ENCODE data around the gene CST1. TPM values are rescaled to one million over a fixed set of nuclear protein-coding genes. Genes with fewer than 3 reads are reported as not detected.
A peak's percentile ranks its signal among the peaks of the same experiment; 100 is the strongest.

CST1 gene
- total RNA-seq, 1 donor from 2014 or later: not detected

DNA sequence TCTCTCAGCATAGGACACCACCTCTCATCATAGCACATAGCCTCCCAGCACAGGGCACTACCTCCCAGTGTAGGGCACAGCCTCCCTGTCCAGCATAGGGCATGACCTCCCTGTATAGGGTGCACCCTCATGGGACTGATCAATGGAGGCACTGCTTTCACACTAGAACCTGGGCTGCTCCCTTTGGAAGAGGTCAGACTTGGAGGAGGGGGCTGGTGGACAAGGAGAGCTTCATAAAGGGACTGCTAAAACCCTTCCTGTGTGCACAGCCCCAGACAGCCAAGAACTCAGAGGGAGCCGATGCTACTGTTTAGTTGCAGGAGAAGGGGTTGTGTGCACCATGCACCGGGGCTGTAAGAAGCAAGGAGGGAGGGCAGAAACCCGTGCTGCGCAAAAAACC is 40.0 kb downstream of the CST1 start:
- Mint-ChIP-seq H3K4me1 (ENCODE audit: unreplicated experiment) (no peaks in the 10 kb centered on the region), H3K9me3 (ENCODE audit: unreplicated experiment) (no peaks in the 10 kb centered on the region), H3K4me3 (ENCODE audit: unreplicated experiment) (no peak overlapping the region), H3K27ac (ENCODE audit: unreplicated experiment) (no peak overlapping the region), H3K36me3 (ENCODE audit: unreplicated experiment) (no peaks in the 10 kb centered on the region), H3K27me3 (ENCODE audit: unreplicated experiment) (peaks cover 15% of the 10 kb centered on the region)
- TF ChIP-seq, protein P1, sequence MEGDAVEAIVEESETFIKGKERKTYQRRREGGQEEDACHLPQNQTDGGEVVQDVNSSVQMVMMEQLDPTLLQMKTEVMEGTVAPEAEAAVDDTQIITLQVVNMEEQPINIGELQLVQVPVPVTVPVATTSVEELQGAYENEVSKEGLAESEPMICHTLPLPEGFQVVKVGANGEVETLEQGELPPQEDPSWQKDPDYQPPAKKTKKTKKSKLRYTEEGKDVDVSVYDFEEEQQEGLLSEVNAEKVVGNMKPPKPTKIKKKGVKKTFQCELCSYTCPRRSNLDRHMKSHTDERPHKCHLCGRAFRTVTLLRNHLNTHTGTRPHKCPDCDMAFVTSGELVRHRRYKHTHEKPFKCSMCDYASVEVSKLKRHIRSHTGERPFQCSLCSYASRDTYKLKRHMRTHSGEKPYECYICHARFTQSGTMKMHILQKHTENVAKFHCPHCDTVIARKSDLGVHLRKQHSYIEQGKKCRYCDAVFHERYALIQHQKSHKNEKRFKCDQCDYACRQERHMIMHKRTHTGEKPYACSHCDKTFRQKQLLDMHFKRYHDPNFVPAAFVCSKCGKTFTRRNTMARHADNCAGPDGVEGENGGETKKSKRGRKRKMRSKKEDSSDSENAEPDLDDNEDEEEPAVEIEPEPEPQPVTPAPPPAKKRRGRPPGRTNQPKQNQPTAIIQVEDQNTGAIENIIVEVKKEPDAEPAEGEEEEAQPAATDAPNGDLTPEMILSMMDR (IDR thresholded peaks at IDR 0.05): no peak
- DNase-seq (ENCODE audit: extremely low spot score, unreplicated experiment): peak; percentile 66

DNA sequence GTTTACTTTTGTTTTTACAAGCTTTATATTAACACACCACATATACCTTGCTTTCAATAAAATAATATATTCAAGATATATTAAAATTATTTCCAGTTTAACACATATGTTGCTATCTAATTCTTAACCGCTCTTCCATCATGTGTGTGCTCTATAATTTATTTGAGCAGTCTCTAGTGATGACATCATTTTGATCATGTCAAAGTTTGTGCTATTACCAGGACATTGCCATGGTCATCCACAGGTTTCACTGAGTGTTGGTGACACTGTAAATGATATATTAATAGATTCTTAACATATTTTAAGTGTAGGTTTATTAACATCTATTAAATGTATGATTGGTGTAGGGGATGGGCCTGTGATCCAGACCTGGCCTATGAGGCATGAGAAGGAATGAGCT is 44.8 kb downstream of the CST1 start:
- Mint-ChIP-seq H3K9me3 (ENCODE audit: unreplicated experiment) (no peaks in the 10 kb centered on the region), H3K4me3 (ENCODE audit: unreplicated experiment) (no peak overlapping the region), H3K27ac (ENCODE audit: unreplicated experiment) (no peak overlapping the region), H3K4me1 (ENCODE audit: unreplicated experiment) (no peaks in the 10 kb centered on the region), H3K27me3 (ENCODE audit: unreplicated experiment) (peaks cover 41% of the 10 kb centered on the region), H3K36me3 (ENCODE audit: unreplicated experiment) (no peaks in the 10 kb centered on the region)
- no peak for DNase-seq (ENCODE audit: extremely low spot score, unreplicated experiment)
- TF ChIP-seq, protein P1 (IDR thresholded peaks at IDR 0.05): no peak

DNA sequence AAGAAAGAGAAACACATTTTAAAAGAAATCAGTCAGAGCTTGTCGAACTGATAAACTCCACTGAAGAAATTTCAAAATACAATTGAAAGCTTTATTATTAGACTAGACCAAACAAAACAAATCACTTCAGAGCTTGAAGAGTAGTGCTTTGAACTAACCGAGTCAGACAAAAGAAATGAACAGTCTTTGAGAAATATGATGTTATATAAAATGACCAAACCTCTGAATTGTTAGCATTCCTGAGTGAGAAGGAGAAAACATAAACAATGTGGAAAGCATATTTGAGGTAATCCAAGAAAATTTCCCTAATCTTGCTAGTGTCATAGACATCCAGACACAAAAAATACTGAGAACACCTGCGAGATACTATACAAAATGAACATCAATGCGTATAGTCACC is 48.7 kb downstream of the CST1 start:
- Mint-ChIP-seq H3K27me3 (ENCODE audit: unreplicated experiment) (peaks cover 52% of the 10 kb centered on the region), H3K9me3 (ENCODE audit: unreplicated experiment) (no peaks in the 10 kb centered on the region), H3K4me3 (ENCODE audit: unreplicated experiment) (no peak overlapping the region), H3K36me3 (ENCODE audit: unreplicated experiment) (no peaks in the 10 kb centered on the region), H3K27ac (ENCODE audit: unreplicated experiment) (no peak overlapping the region), H3K4me1 (ENCODE audit: unreplicated experiment) (no peaks in the 10 kb centered on the region)
- DNase-seq (ENCODE audit: extremely low spot score, unreplicated experiment): no peak
- TF ChIP-seq, protein P1 (IDR thresholded peaks at IDR 0.05): no peak

DNA sequence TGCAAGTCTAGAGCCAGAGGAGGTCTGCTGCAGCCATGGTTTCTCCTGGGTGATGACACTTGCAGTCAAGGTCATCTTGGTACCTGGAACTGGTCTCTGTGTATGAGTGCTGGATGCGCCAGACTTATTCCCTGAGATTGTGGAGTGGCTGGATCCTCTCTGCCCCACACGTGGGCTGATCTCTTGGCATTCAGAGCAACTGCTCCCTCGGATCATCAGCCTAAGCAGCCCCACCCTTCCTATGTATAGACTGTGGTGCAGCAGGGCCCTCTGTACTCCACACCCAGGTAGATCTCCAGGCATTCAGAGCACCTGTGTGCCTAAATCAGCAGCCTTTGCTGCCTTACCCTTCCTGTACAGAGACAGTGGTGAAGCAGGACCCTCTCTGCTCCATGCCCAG is 49.8 kb downstream of the CST1 start:
- peak; percentile 65 for DNase-seq (ENCODE audit: extremely low spot score, unreplicated experiment)
- no peak overlapping the region for H3K4me3 Mint-ChIP-seq (ENCODE audit: unreplicated experiment)
- no peaks in the 10 kb centered on the region for H3K9me3 Mint-ChIP-seq (ENCODE audit: unreplicated experiment)
- H3K27ac Mint-ChIP-seq (ENCODE audit: unreplicated experiment): no peak overlapping the region
- peaks cover 53% of the 10 kb centered on the region for H3K27me3 Mint-ChIP-seq (ENCODE audit: unreplicated experiment)
- no peaks in the 10 kb centered on the region for H3K4me1 Mint-ChIP-seq (ENCODE audit: unreplicated experiment)
- TF ChIP-seq, protein P1 (IDR thresholded peaks at IDR 0.05): no peak
- H3K36me3 Mint-ChIP-seq (ENCODE audit: unreplicated experiment): no peaks in the 10 kb centered on the region

DNA sequence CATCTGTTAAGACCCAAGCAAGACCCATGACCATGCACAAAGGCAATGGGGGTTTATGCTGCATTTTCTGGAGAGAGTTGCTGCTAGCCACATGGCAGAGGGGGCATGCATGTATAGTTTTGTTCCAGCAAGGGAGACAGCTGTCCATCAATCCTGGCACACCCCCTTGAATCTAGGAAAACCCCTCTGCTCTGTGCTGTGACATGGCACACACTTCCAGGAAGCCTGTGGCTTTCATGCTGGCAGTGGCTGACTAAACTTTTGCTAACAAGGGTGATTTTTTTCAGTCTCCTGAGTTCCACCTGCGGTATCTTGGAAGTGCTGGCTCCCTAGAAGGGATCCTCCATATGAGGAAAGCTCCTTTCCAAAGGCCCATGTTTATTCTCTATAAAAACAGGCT is 52.8 kb downstream of the CST1 start:
- DNase-seq (ENCODE audit: extremely low spot score, unreplicated experiment): peak; percentile 56
- no peaks in the 10 kb centered on the region for H3K36me3 Mint-ChIP-seq (ENCODE audit: unreplicated experiment)
- TF ChIP-seq, protein P1 (IDR thresholded peaks at IDR 0.05): no peak
- H3K27ac Mint-ChIP-seq (ENCODE audit: unreplicated experiment): no peak overlapping the region
- no peak overlapping the region for H3K4me3 Mint-ChIP-seq (ENCODE audit: unreplicated experiment)
- H3K27me3 Mint-ChIP-seq (ENCODE audit: unreplicated experiment): peaks cover 49% of the 10 kb centered on the region
- peaks cover 5% of the 10 kb centered on the region for H3K4me1 Mint-ChIP-seq (ENCODE audit: unreplicated experiment)
- H3K9me3 Mint-ChIP-seq (ENCODE audit: unreplicated experiment): no peaks in the 10 kb centered on the region

Other genes starting within 250 kb of the CST1 start
- not detected in 2 replicates for gene CST9L, start 182.5 kb downstream of the CST1 start, total RNA-seq
- gene CST9, start 145.0 kb downstream of the CST1 start, total RNA-seq: not detected in 2 replicates
- 705 and 710 TPM in 2 replicates for gene CST3, start 113.0 kb downstream of the CST1 start, total RNA-seq
- gene CST4, start 61.9 kb downstream of the CST1 start, total RNA-seq: not detected in 2 replicates
- gene CST2, start 75.8 kb upstream of the CST1 start, total RNA-seq: not detected in 2 replicates
- not detected in 2 replicates for gene CST5, start 128.8 kb upstream of the CST1 start, total RNA-seq
- gene GGTLC1, start 237.8 kb upstream of the CST1 start, total RNA-seq: not detected in 2 replicates

Measured in osteocyte (in vitro differentiated cells).